Measurements from ENCODE around the gene SEMA5B. TPM values are rescaled to one million over a fixed set of nuclear protein-coding genes. Genes with fewer than 3 reads are reported as not detected.

The SEMA5B gene
- total and polyA plus RNA-seq, 2 of the 4 experiments (the other 2 are of a cell fraction) = not detected

- BruUV-seq (replicated peaks) = no TSS peak
- Histone ChIP-seq H4K5ac (ENCODE audit: low read depth, low read length) (no peak overlapping the region), H3K23ac (ENCODE audit: low read depth, low read length) (no peak overlapping the region), H3K9me1 (ENCODE audit: insufficient read depth, low read length) (no peaks in the 10 kb centered on the region), H2BK120ac (ENCODE audit: low read depth, low read length) (no peak overlapping the region), H2BK15ac (ENCODE audit: low read depth, low read length) (no peak overlapping the region), H2AFZ (replicated peaks; ENCODE audit: low read length, poor library complexity) (no peak overlapping the region), H2AK9ac (replicated peaks; ENCODE audit: low read depth, low read length, poor library complexity) (no peak overlapping the region), H3K56ac (ENCODE audit: extremely low read depth, insufficient read depth, low read length) (no peak overlapping the region), H3K4me3 (ENCODE audit: insufficient read depth, low read depth, low read length) (no peak overlapping the region), H3K27me3 (ENCODE audit: control insufficient read depth, insufficient read depth, low read length) (peaks cover 84% of the 10 kb centered on the region), H4K8ac (ENCODE audit: low read depth in 2 of 2, low read length in 2 of 2) (no peak overlapping the region), H3K4ac (ENCODE audit: low read depth, low read length) (no peak overlapping the region), H3K36me3 (ENCODE audit: control insufficient read depth, insufficient read depth, low read length) (no peaks in the 10 kb centered on the region), H3K4me2 (ENCODE audit: low read depth, low read length) (no peak overlapping the region), H2AK5ac (ENCODE audit: low read depth, low read length) (no peak overlapping the region), H3K27ac (ENCODE audit: insufficient read depth, low read length) (no peak overlapping the region), H3K9me3 (ENCODE audit: control insufficient read depth, insufficient read depth, low read length) (no peaks in the 10 kb centered on the region), H3K4me1 (ENCODE audit: control insufficient read depth, insufficient read depth, low read length) (no peaks in the 10 kb centered on the region), H2BK20ac (ENCODE audit: low read depth, low read length) (no peak overlapping the region), H4K20me1 (ENCODE audit: insufficient read depth, low read length) (no peaks in the 10 kb centered on the region), H3K79me1 (ENCODE audit: low read depth in 1 of 2, low read length in 2 of 2) (no peaks in the 10 kb centered on the region), H2BK5ac (ENCODE audit: low read depth, low read length, poor library complexity, severe bottlenecking) (no peak overlapping the region), H4K91ac (ENCODE audit: insufficient read depth, low read depth, low read length) (no peak overlapping the region), H3K18ac (ENCODE audit: low read depth, low read length) (no peak overlapping the region), H3K9ac (ENCODE audit: low read depth, low read length) (no peak overlapping the region), H3K14ac (replicated peaks; ENCODE audit: low read depth, low read length) (no peak overlapping the region)
- CTCF ChIA-PET = no interaction called here
- dilution Hi-C loops (cut with HindIII; ENCODE audit: low sequenced_read_pairs, unreplicated experiment) = no loop called here
- in situ Hi-C loops (cut with MboI; ENCODE audit: low sequenced_read_pairs) = no loop called here
- POLR2A ChIA-PET (ENCODE audit: unreplicated experiment) = no interaction called here
- DNase-seq (no peak), ATAC-seq (ENCODE audit: low read depth) (no peak)
- intact Hi-C loops (cut with micrococcal nuclease) = no loop called here
- TF ChIP-seq ELK1 (IDR thresholded peaks at IDR 0.05; ENCODE audit: borderline replicate concordance, low read depth, low read length) = no peak
- TF ChIP-seq MAZ (IDR thresholded peaks at IDR 0.05; ENCODE audit: borderline replicate concordance, low read depth, low read length) = no peak
- no peak for TF ChIP-seq RCOR1 (IDR thresholded peaks at IDR 0.05; ENCODE audit: insufficient replicate concordance, low read length)
- no peak for TF ChIP-seq BHLHE40 (IDR thresholded peaks at IDR 0.05; ENCODE audit: low read depth, low read length)
- 71% methylated on average over 2 of the region's 5 CpGs; no CpG with 5 or more reads in 1 of the 2 experiments for WGBS, 2 experiments (ENCODE audit: extremely low coverage in 2 of 2, insufficient read length in 1 of 2)
Measured at GRCh38 chr3:123019591-123019990, 8.0 kb downstream of the SEMA5B start.

Measured in IMR-90 (cell line).